Neural cell (in vitro differentiated cells): ENCODE measurements around the gene MYLK. TPM values are rescaled to one million over a fixed set of nuclear protein-coding genes. Genes with fewer than 3 reads are reported as not detected.

Experiments used
- H2AFZ ChIP-seq: fragments of 200-600, 300-800 bp; sonication (generic), shearing (Covaris generic); 2 replicates; pipeline ENCODE4 v1.6.0; 2014; ENCODE audit warnings: low read depth, mild to moderate bottlenecking, antibody characterized with exemption, low read length, moderate library complexity
- H3F3A ChIP-seq: fragments of 200-600 bp; shearing (Covaris generic); 2 replicates; pipeline ENCODE4 v1.6.1; 2016; ENCODE audit warnings: mild to moderate bottlenecking, moderate library complexity, mixed read lengths, antibody characterized with exemption, low read length; ENCODE audit not compliant: insufficient read depth, poor library complexity, severe bottlenecking
- H3K27ac ChIP-seq: fragments of 200-600, 300-800 bp; sonication (generic), shearing (Covaris generic); 2 replicates; pipeline ENCODE4 v1.5.1; 2014; ENCODE audit warnings: mild to moderate bottlenecking, low read length, moderate library complexity
- H3K27me3 ChIP-seq: fragments of 300-800, 200-600 bp; sonication (generic), shearing (Covaris generic); 2 replicates; pipeline ENCODE4 v1.6.0; 2014; ENCODE audit warnings: mild to moderate bottlenecking, low read depth, low read length, moderate library complexity; ENCODE audit not compliant: insufficient read depth
- H3K36me3 ChIP-seq: fragments of 300-800, 200-600 bp; sonication (generic), shearing (Covaris generic); 2 replicates; pipeline ENCODE4 v1.5.1; 2014; ENCODE audit warnings: mild to moderate bottlenecking, antibody characterized with exemption, low read length, moderate library complexity; ENCODE audit not compliant: insufficient read depth
- H3K4me2 ChIP-seq: fragments of 300-800, 200-600 bp; sonication (generic), shearing (Covaris generic); 2 replicates; pipeline ENCODE4 v1.6.0; 2014; ENCODE audit warnings: mild to moderate bottlenecking, low read length
- H3K4me3 ChIP-seq: fragments of 300-800, 200-600 bp; sonication (generic), shearing (Covaris generic); 2 replicates; pipeline ENCODE4 v1.5.1; 2014; ENCODE audit warnings: mild to moderate bottlenecking, low read length, moderate library complexity
- H3K79me2 ChIP-seq: fragments of 200-600 bp; shearing (Covaris generic); replicated peaks from 2 replicates; pipeline ENCODE4 v1.6.0; 2014; ENCODE audit warnings: mild to moderate bottlenecking, low read length, moderate library complexity; ENCODE audit not compliant: insufficient read depth
- H3K9ac ChIP-seq: fragments of 300-800, 200-600 bp; sonication (generic), shearing (Covaris generic); 2 replicates; pipeline ENCODE4 v1.6.1; 2016; ENCODE audit warnings: mild to moderate bottlenecking, low read length, mixed read lengths
- H3K9me2 ChIP-seq: fragments of 200-600 bp; shearing (Covaris generic); 2 replicates; pipeline ENCODE4 v1.6.1; 2016; ENCODE audit warnings: mild to moderate bottlenecking, low read length, mixed read lengths; ENCODE audit not compliant: insufficient read depth
- H3K9me3 ChIP-seq: fragments of 200-600, 300-800 bp; sonication (generic), shearing (Covaris generic); 2 replicates; pipeline ENCODE4 v1.6.1; 2016; ENCODE audit warnings: mild to moderate bottlenecking, mixed run types, low read length, moderate library complexity, mixed read lengths
- H4K20me1 ChIP-seq: fragments of 200-600 bp; shearing (Covaris generic); 2 replicates; pipeline ENCODE4 v1.6.1; 2016; ENCODE audit warnings: mild to moderate bottlenecking, mixed run types; ENCODE audit not compliant: insufficient read depth
- EZH2 ChIP-seq: fragments of 200-600, 300-800 bp; shearing (Covaris generic), sonication (generic); IDR thresholded peaks from 2 replicates; pipeline ENCODE4 v1.6.1; 2014; ENCODE audit warnings: antibody characterized with exemption, low read length, borderline replicate concordance, mild to moderate bottlenecking; ENCODE audit not compliant: insufficient read depth, poor library complexity, severe bottlenecking
- MXI1 ChIP-seq: fragments of 450-650 bp; conservative IDR thresholded peaks from 2 replicates; pipeline ENCODE4 v1.6.1; 2014; ENCODE audit warnings: antibody characterized with exemption, mild to moderate bottlenecking; ENCODE audit not compliant: poor library complexity, severe bottlenecking
- POLR2AphosphoS5 ChIP-seq: IDR thresholded peaks from 2 replicates; pipeline ENCODE4 v1.6.1; 2012
- REST ChIP-seq: IDR thresholded peaks from 2 replicates; pipeline ENCODE4 v1.6.1; 2012; ENCODE audit warnings: borderline replicate concordance
- SMC3 ChIP-seq: fragments of 450-650 bp; conservative IDR thresholded peaks from 2 replicates; pipeline ENCODE4 v1.6.1; 2014; ENCODE audit warnings: antibody characterized with exemption, mild to moderate bottlenecking, moderate library complexity; ENCODE audit not compliant: poor library complexity
- TAF1 ChIP-seq: IDR thresholded peaks from 2 replicates; pipeline ENCODE4 v1.6.1; 2012; ENCODE audit warnings: low read depth
- polyA plus RNA-seq: library from polyadenylated mRNA; depleted of rRNA; stranded (reverse); fragments of >200 nt; gene quantifications from 2 replicates; pipeline ENCODE4 v1.2.3, GENCODE V29; 2014
- TF ChIP-seq, protein P1 (sequence below): fragments of 450-650 bp; IDR thresholded peaks from 2 replicates; pipeline ENCODE4 v1.5.1; 2014; ENCODE audit warnings: antibody characterized with exemption, mild to moderate bottlenecking, moderate library complexity; ENCODE audit not compliant: poor library complexity, severe bottlenecking

MYLK gene
- polyA plus RNA-seq, 1 donor from 2014 or later: 0.43 TPM

DNA sequence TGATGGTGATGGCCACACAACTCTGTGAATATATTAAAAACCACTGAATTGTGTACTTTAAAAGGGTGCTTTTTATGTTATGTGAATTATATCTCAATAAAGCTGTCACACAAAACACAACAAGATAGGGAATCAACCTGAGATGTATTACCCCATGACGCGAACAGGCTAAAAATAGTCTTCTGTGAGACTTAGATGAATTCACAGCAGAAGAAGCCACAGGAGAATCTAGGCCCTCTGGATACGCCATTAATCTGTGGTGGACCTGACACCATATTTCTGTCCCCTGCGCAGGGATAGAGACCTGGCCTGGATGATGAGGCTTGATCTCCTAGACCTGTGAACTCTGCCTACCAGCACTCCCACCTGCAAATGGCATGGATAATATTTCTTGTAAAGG, 153.3 kb downstream of the MYLK start:
- no peaks in the 10 kb centered on the region for H3F3A ChIP-seq
- no peak for TF ChIP-seq POLR2AphosphoS5
- TF ChIP-seq EZH2: no peak
- TF ChIP-seq SMC3: no peak
- TF ChIP-seq MXI1: no peak
- TF ChIP-seq TAF1: no peak
- TF ChIP-seq, protein P1, sequence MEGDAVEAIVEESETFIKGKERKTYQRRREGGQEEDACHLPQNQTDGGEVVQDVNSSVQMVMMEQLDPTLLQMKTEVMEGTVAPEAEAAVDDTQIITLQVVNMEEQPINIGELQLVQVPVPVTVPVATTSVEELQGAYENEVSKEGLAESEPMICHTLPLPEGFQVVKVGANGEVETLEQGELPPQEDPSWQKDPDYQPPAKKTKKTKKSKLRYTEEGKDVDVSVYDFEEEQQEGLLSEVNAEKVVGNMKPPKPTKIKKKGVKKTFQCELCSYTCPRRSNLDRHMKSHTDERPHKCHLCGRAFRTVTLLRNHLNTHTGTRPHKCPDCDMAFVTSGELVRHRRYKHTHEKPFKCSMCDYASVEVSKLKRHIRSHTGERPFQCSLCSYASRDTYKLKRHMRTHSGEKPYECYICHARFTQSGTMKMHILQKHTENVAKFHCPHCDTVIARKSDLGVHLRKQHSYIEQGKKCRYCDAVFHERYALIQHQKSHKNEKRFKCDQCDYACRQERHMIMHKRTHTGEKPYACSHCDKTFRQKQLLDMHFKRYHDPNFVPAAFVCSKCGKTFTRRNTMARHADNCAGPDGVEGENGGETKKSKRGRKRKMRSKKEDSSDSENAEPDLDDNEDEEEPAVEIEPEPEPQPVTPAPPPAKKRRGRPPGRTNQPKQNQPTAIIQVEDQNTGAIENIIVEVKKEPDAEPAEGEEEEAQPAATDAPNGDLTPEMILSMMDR: no peak
- no peak for TF ChIP-seq REST
- H4K20me1 ChIP-seq: no peaks in the 10 kb centered on the region

DNA sequence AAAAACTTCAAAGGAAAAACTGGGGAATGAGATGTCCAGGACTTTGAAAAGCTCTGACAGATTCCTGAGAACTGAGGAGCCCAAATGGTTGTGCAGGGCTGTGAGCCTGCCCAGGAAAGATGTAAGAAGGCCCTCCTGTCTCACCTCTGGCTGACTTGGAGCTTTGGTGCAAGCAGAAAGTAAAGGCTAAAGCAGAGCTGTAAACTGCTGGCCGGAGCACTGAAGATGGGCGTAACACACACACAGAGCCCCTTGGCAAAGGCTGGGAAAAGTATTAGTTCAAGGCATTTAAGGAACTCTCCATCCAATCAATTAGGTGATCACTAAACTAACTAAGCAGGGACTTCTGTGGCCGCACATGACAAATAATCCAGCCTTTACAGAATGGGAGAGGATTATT, 155.1 kb downstream of the MYLK start:
- Histone ChIP-seq H3K9me3 (no peaks in the 10 kb centered on the region), H3K36me3 (no peaks in the 10 kb centered on the region), H3F3A (no peaks in the 10 kb centered on the region), H3K27ac (no peak overlapping the region), H3K79me2 (no peaks in the 10 kb centered on the region), H2AFZ (no peak overlapping the region), H3K27me3 (no peaks in the 10 kb centered on the region), H3K4me2 (no peak overlapping the region), H3K4me3 (no peak overlapping the region), H3K9ac (no peak overlapping the region), H3K9me2 (no peaks in the 10 kb centered on the region), H4K20me1 (no peaks in the 10 kb centered on the region)
- TF ChIP-seq POLR2AphosphoS5: no peak
- TF ChIP-seq TAF1: no peak
- no peak for TF ChIP-seq REST

More for the DNA sequence above, 153.3 kb downstream of the MYLK start:
- Histone ChIP-seq H3K4me2 (no peak overlapping the region), H3K27ac (no peak overlapping the region), H3K9me3 (no peaks in the 10 kb centered on the region), H3K27me3 (no peaks in the 10 kb centered on the region), H3K9ac (no peak overlapping the region), H2AFZ (no peak overlapping the region), H3K36me3 (no peaks in the 10 kb centered on the region), H3K79me2 (no peaks in the 10 kb centered on the region), H3K9me2 (no peaks in the 10 kb centered on the region), H3K4me3 (no peak overlapping the region)
